ENCODE data around the gene PLA2G15. TPM values are rescaled to one million over a fixed set of nuclear protein-coding genes. Genes with fewer than 3 reads are reported as not detected.
A peak's percentile ranks its signal among the peaks of the same experiment; 100 is the strongest.

PLA2G15 gene
- total RNA-seq, 1 donor = 32.9 TPM

DNA sequence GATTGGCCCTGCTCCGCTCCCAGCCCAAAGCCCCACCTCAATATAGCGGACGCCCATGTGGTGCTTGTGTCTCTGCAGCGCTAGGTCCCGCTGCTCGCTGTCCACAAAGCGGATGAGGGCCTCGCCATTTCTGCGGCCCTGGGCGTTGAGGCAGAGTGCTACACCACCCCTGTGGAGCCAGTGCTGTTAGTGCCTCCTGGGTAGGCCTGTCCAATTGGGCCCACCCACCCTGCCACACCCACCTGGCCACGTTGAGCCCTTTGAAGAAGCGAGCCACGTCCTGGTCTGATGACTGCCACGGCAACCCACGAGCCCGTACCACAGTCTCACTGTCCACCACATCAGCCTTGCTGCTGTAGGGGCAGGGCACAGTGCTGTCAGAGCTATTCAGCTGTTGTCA, 12.8 kb upstream of the PLA2G15 start:
- DNase-seq (ENCODE audit: low read depth in 2 of 3, low spot score in 2 of 3) = no peak

DNA sequence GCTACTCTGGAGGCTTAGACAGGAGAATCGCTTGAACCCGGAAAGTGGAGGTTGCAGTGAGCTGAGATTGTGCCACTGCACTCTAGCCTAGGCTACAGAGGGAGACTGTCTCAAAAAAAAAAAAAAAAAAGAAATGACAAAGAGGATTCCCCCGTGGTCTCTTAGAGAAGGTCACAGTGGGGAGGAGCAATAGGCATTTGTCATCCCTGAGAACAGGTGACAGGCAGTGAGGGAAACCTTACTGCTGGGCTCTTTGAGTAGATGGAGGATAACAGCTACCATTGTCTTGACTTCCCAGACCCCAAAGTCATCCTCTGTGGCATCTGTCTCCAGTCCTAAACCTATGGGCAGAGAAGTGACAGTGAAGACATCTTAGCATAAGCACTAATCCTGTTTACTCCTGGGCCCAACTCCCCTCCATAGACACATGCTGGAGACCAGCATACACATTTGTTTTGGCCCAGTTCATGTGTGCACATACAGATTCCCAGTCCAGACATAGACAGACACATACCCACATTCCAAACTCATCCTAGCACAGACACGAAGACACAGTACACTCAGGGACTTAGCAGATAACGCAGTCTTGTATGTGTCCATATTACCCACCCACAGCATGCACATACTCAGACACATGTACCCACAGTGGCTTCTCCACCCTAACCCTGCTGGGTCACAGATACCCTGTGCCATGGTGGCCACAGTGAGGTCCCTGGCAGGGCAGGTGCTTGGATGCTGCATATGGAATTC, 11.9 kb upstream of the PLA2G15 start:
- no peak for DNase-seq (ENCODE audit: low read depth in 2 of 3, low spot score in 2 of 3)

DNA sequence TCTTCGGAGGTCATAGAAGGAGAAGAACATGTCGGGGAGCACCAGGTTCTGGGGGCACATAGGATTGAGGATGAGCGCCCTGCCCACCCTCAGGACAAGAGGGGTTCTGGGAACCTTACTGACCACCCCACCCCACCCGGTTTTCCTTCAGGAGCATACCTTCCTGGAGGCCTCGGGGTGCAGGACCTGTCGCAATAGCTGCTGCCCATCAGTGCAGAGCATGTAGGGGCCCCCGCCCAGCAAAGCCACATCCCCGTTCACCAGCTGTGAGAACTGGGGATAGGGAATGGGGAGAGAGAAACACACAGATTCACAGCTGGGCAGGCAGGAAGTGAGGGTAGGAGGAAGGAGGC, 11.4 kb upstream of the PLA2G15 start:
- peak in 1 of 3 donors; percentile 27 for DNase-seq (ENCODE audit: low read depth in 2 of 3, low spot score in 2 of 3)

GRCh38 chr16:68234188-68235107, 10.7 kb upstream of the PLA2G15 start:
- DNase-seq (ENCODE audit: low read depth in 2 of 3, low spot score in 2 of 3) = no peak

GRCh38 chr16:68235108-68235886, 9.9 kb upstream of the PLA2G15 start:
- DNase-seq (ENCODE audit: low read depth in 2 of 3, low spot score in 2 of 3) = peak in 1 of 3 donors; percentile 18

- no peak for DNase-seq (ENCODE audit: low read depth in 2 of 3, low spot score in 2 of 3)
Observed at GRCh38 chr16:68235887-68236136, 9.4 kb upstream of the PLA2G15 start, which contains the start of gene ESRP2. ESRP2 (minus strand) TSS chr16:68236127; CDS start chr16:68236045, 82 bp downstream.

DNA sequence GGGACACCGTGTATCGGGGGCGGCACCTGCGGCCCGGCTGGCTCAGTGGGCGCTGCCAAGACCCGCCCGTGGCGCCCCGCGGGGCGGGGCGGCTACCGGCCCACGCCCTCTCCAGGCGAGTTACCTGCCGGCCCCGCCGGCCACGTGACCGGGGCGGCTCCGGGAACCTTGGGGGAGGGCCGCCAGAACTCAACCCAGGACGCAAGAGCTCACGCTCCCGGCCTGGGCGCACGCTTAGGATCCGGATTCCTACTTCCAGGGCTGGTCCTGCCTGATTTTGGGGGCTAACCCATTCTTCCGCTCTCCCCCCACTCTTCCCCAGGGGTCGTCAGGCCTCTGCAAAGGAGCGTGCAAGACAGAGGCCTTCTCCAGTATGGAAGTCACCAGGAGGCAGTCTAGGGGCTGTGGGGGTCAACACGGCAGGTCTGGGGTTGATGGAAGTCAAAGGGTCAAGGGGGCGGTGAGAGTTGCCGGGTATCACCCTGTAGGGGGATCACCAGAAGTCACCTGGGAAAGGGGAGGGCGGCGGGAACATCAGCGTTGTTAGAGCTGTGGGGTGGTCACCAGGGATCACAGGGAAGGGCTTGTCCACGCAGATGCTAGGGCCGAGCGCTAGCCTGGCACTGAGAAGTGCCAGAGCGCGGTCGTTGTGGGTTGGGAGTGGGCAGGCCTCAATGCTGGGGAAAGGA, 8.9 kb upstream of the PLA2G15 start:
- peak in 2 of 3 donors; percentile 25 to 39 for DNase-seq (ENCODE audit: low read depth in 2 of 3, low spot score in 2 of 3)

GRCh38 chr16:68236826-68237242, 8.3 kb upstream of the PLA2G15 start:
- peak in 1 of 3 donors; percentile 34 for DNase-seq (ENCODE audit: low read depth in 2 of 3, low spot score in 2 of 3)

- DNase-seq (ENCODE audit: low read depth in 2 of 3, low spot score in 2 of 3) = peak; percentile 68 to 88 (median 86)
Observed at GRCh38 chr16:68237243-68238028, 7.7 kb upstream of the PLA2G15 start.

DNA sequence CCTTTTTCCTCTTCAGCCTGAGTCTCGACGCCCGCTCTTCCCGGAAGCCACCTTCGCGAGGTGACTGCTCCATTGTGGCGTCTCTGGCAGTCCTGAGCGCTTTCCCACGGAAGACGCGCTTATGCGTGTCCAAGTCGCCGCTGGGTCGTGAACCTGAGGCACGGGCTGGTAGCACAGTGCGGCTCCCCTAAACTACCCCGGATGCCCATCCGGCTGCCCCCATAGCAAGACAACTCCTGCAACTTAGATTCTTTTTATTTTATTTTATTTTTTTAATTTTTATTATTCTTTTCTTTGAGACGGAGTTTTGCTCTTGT, 7.2 kb upstream of the PLA2G15 start:
- DNase-seq (ENCODE audit: low read depth in 2 of 3, low spot score in 2 of 3) = no peak

GRCh38 chr16:68242085-68242484, 3.1 kb upstream of the PLA2G15 start:
- no peak for DNase-seq (ENCODE audit: low read depth in 2 of 3, low spot score in 2 of 3)

- no peak for DNase-seq (ENCODE audit: low read depth in 2 of 3, low spot score in 2 of 3)
Observed at GRCh38 chr16:68242926-68243858, 2.0 kb upstream of the PLA2G15 start.

GRCh38 chr16:68244481-68244902, 681 bp upstream of the PLA2G15 start:
- no peak for DNase-seq (ENCODE audit: low read depth in 2 of 3, low spot score in 2 of 3)

DNA sequence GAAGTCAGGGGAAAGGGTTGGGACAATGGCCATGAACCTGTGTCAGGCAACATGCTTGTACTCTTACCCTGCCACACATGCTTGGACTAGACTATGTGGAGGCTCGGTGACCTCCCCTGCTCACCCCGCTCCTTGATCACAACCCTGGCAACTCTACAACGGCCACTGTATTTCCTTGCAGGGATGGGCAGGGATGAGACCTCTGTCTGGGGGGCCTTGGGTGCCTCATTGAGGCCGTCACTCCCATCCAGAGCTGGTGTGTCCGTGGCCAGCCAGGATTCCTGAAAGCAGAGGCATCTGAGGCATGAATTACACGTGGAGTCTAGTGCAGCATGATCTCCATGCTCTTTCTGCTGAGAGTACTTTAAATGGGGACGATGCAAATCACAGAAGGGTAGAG, 948 bp downstream of the PLA2G15 start:
- no peak for DNase-seq (ENCODE audit: low read depth in 2 of 3, low spot score in 2 of 3)

GRCh38 chr16:68246666-68247065, 1.5 kb downstream of the PLA2G15 start:
- DNase-seq (ENCODE audit: low read depth in 2 of 3, low spot score in 2 of 3) = no peak

GRCh38 chr16:68247400-68247799, 2.2 kb downstream of the PLA2G15 start:
- DNase-seq (ENCODE audit: low read depth in 2 of 3, low spot score in 2 of 3) = no peak

GRCh38 chr16:68247932-68248331, 2.8 kb downstream of the PLA2G15 start:
- DNase-seq (ENCODE audit: low read depth in 2 of 3, low spot score in 2 of 3) = no peak

DNA sequence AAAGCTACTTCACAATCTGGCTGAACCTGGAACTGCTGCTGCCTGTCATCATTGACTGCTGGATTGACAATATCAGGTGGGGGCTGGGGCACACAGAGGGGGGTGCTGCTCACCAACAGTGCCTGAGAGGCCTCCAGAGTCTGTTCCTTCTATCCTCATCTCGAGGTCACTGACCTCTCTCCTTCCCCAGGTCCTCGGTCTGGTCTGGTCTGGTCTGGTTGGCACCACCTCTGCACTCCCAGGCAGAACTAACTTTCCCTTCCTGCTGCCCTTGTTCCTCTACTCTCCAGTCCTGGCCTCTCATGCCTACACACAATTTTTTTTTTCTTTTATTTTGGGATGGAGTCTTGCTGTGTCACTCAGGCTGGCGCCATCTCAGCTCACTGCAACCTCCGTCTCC, 4.2 kb downstream of the PLA2G15 start:
- no peak for DNase-seq (ENCODE audit: low read depth in 2 of 3, low spot score in 2 of 3)

DNA sequence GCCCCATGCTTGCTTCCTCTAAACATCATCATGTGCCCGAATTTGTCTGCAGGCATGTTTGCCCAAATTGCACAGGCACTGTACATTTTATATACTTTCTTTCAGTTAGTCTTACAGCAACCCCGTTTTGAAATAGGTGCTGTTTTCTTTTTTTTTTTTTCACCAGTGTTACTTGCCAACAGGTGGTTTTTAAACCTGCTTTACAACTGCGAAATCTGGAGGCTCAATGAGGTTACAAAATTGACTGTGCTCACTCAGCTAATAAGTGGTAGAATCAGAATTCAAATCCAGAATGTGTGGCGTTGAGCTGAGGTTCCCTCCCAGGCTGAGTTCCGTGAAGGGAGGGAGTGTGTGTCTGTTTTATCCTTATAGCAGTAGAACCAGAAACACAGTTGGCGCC, 5.8 kb downstream of the PLA2G15 start:
- no peak for DNase-seq (ENCODE audit: low read depth in 2 of 3, low spot score in 2 of 3)
